Measurements from ENCODE around the gene RPN1. TPM values are rescaled to one million over a fixed set of nuclear protein-coding genes. Genes with fewer than 3 reads are reported as not detected.
"Not testable (repeated sequence)": the region's sequence is repeated elsewhere in the genome, so short reads cannot be mapped to it uniquely, and the experiment has no call there.

Gene RPN1
- total RNA-seq, 4 donors from 2014 or later: 87.5 to 185 (median 152) TPM

DNA sequence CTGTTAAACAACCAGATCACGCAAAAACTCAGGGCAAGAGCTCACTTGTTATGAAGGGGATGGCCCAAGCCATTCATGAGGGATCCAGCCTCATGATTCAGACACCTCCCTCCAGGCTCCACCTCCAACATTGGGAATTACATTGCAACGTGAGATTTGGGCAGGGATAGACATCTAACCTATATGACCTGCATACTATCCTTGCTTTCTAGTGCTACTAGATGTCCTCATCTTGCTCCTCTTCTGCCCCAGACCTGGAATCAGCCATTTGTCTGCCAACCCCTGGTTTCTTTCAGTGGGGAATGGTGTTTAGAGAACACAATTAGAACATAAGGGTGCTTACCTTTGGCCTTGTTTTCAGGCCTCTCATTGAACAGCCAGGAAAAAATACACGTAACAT is 63.2 kb downstream of the RPN1 start:
- Histone ChIP-seq H3K9me3 (no peaks in the 10 kb centered on the region), H3K27ac (no peak overlapping the region), H3K4me3 (no peak overlapping the region), H3K27me3 (no peaks in the 10 kb centered on the region), H3K4me1 (no peaks in the 10 kb centered on the region), H3K36me3 (no peaks in the 10 kb centered on the region)
- TF ChIP-seq POLR2A (IDR thresholded peaks at IDR 0.05) (no peak), CTCF (IDR thresholded peaks at IDR 0.05) (no peak)
- DNase-seq: no peak

DNA sequence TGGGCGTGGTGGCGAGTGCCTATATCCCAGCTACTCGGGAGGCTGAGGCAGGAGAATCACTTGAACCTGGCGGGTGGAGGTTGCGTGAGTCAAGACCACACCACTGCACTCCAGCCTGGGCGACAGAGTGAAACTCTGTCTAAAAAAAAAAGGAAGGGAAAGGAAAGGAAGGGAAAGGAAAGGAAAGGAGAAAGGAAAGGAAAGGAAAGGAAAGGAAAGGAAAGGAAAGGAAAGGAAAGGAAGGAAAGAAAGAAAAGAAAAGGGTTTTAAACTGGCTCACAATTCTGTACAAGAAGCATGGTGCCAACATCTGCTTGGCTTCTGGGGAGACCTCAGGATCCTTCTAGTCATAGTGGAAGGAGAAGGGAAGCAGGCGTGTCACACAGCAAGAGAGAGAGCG is 63.7 kb downstream of the RPN1 start:
- not testable (repeated sequence) for DNase-seq, H3K27me3 ChIP-seq, H3K36me3 ChIP-seq, H3K27ac ChIP-seq, H3K4me3 ChIP-seq, H3K4me1 ChIP-seq, H3K9me3 ChIP-seq

GRCh38 chr3:128586391-128586790 is 64.2 kb downstream of the RPN1 start:
- H3K36me3 ChIP-seq, DNase-seq: not testable (repeated sequence)

GRCh38 chr3:128585974-128586373 is 64.6 kb downstream of the RPN1 start:
- Histone ChIP-seq H3K36me3 (no peaks in the 10 kb centered on the region), H3K9me3 (no peaks in the 10 kb centered on the region), H3K4me3 (no peak overlapping the region), H3K27ac (no peak overlapping the region), H3K4me1 (no peaks in the 10 kb centered on the region), H3K27me3 (no peaks in the 10 kb centered on the region)
- TF ChIP-seq CTCF (IDR thresholded peaks at IDR 0.05) (no peak), POLR2A (IDR thresholded peaks at IDR 0.05) (no peak)
- no peak for DNase-seq

More at GRCh38 chr3:128586391-128586790, 64.2 kb downstream of the RPN1 start:
- not testable (repeated sequence) for H3K9me3 ChIP-seq, H3K4me3 ChIP-seq, H3K27ac ChIP-seq, H3K4me1 ChIP-seq, H3K27me3 ChIP-seq

DNA sequence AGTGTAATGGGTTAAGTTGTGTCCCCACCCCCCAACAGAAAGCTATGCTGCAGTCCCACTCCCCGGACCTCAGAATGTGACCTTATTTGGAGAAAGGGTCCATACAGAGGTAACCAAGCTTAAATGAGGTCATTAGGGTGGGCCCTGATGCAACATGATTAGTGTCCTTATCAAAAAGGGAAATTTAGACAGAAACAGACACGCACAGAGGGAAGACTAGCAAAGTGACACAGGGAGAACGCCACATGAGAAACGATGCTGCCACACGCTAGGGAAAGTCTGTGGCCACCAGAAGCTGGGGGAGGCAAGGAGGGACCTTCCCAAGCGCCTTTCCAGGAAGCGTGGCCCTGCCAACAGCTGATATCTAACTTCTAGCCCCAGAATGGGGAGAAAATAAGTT is 65.4 kb downstream of the RPN1 start:
- H3K27me3 ChIP-seq: no peaks in the 10 kb centered on the region
- no peak overlapping the region for H3K27ac ChIP-seq
- TF ChIP-seq POLR2A (IDR thresholded peaks at IDR 0.05) (no peak), CTCF (IDR thresholded peaks at IDR 0.05) (no peak)
- no peak for DNase-seq
- H3K36me3 ChIP-seq: no peaks in the 10 kb centered on the region
- no peaks in the 10 kb centered on the region for H3K4me1 ChIP-seq
- no peaks in the 10 kb centered on the region for H3K9me3 ChIP-seq
- no peak overlapping the region for H3K4me3 ChIP-seq

DNA sequence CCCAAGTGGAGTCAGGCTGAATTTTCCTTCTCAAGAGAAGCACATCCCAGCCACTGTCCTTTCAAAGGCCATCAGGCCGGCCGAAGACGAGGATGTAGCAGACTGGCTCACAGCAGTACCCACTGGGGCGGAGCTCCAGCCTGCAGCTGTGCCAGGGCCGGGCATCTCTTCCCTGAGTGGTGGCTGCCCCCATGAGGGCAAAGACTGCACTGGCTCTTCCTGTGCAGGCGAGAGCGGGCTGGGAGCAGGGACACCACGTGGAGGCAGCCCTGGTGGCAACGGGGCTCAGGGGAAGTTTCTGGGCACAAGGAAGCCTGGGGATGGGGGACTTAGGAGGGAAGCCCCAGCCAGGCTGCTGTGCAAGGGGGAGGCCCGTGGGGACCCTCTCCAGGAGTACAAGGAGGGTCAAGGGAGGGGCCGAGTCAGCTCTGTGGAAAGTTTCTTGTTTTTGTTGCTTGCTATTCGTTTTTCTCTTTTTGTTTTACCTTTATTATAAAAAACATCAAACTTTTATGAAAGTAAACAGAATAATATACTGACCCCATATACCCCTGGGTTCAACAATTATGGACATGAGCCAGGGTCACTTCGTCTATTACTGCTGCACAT is 66.1 kb downstream of the RPN1 start:
- peaks cover 0 to 3% (median 0%) of the 10 kb centered on the region in 4 donors for H3K9me3 ChIP-seq
- TF ChIP-seq POLR2A (IDR thresholded peaks at IDR 0.05) (no peak), CTCF (IDR thresholded peaks at IDR 0.05) (peak in 4 of 6 experiments; percentile 30 to 64 (median 63))
- peak in 2 of 3 donors; percentile 65 to 73 for DNase-seq

GRCh38 chr3:128581566-128581965 is 69.1 kb downstream of the RPN1 start:
- H3K4me3 ChIP-seq: no peak overlapping the region
- peaks cover 0 to 3% (median 0%) of the 10 kb centered on the region in 4 donors for H3K9me3 ChIP-seq
- H3K27ac ChIP-seq: no peak overlapping the region
- H3K36me3 ChIP-seq: no peaks in the 10 kb centered on the region
- no peak for DNase-seq
- H3K4me1 ChIP-seq: no peaks in the 10 kb centered on the region
- no peaks in the 10 kb centered on the region for H3K27me3 ChIP-seq
- no peak for TF ChIP-seq CTCF (IDR thresholded peaks at IDR 0.05)
- no peak for TF ChIP-seq POLR2A (IDR thresholded peaks at IDR 0.05)

More for the DNA sequence above, 66.1 kb downstream of the RPN1 start:
- no peak overlapping the region for H3K27ac ChIP-seq
- H3K36me3 ChIP-seq: no peaks in the 10 kb centered on the region
- H3K4me3 ChIP-seq: no peak overlapping the region
- no peaks in the 10 kb centered on the region for H3K4me1 ChIP-seq
- no peaks in the 10 kb centered on the region for H3K27me3 ChIP-seq
